Smooth muscle cell of trachea (primary cell): ENCODE data around the gene APEX2. TPM values are rescaled to one million over a fixed set of nuclear protein-coding genes. Genes with fewer than 3 reads are reported as not detected.

Experiments
- total RNA-seq: library from RNA; depleted of rRNA; stranded (reverse); fragments of >200 nt; gene quantifications from 2 replicates; pipeline ENCODE4 v1.2.1, GENCODE V29; 2014

Gene APEX2, protein sequence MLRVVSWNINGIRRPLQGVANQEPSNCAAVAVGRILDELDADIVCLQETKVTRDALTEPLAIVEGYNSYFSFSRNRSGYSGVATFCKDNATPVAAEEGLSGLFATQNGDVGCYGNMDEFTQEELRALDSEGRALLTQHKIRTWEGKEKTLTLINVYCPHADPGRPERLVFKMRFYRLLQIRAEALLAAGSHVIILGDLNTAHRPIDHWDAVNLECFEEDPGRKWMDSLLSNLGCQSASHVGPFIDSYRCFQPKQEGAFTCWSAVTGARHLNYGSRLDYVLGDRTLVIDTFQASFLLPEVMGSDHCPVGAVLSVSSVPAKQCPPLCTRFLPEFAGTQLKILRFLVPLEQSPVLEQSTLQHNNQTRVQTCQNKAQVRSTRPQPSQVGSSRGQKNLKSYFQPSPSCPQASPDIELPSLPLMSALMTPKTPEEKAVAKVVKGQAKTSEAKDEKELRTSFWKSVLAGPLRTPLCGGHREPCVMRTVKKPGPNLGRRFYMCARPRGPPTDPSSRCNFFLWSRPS
- total RNA-seq: 7.9 and 8.4 TPM in 2 replicates

DNA sequence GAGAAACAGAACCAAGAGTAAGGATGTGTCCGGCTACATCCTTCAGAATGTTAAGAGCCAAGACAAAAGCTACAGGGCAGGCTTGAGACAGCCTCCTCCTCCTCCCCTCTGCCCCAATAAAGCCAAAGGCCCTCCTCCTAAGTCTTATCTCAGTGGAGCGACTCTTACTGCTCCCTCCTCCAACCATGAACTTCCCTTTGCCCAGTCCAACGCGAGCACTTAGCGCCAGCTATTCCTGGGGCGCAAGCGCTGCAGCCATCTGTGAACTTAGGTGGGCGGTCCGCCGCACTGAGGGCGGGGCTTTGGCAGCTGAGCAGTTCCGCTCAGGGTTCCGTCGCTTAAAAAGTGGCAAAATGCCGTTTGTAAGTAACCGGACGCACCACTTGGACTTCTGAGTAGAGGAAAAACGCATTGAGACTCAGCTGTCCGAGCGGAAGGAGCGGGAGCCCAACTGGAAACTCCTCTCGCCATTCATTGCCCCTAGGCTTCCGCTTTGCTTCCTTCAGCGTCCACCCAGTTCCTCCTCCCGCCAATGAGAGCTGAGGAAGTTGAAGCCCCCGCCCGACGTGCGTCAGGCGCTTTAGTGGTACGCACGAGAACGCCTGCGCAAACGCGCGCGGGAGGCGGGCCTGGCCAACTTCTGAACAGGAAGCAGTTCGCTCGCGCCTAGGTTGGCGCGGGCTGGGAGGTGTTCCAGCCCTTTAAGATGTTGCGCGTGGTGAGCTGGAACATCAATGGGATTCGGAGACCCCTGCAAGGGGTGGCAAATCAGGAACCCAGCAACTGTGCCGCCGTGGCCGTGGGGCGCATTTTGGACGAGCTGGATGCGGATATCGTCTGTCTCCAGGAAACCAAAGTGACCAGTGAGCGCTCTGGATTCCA, at the start of gene APEX2:
Gene APEX2, plus strand, starts transcription at position 647 of the 882 bp plus-strand sequence. Its CDS starts 60 bp downstream, at position 707.

DNA sequence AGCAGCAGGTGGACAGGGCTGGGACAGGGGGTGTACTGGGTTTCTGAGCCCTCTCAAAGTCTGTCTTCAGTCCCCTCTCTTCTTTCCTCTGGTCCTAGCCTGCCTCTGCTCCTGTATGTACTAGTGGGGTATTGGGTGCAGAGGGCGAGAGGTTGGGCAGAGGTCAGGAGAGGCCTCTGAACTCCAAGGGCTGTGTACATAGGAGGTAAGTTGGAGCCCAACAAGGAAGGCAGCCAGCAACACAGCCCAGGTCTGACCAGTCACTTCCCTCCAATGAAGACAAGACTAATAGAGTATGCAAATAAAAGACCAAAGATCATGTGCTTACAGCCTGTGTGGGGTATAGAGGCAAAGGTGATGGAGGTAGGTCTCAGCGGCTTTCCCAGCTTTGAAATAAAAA, 6.1 kb upstream of the APEX2 start, which contains the start of gene PFKFB1:
Gene PFKFB1, minus strand, starts transcription at position 90 of the 400 bp plus-strand sequence. CDS start 181 bp downstream, outside the sequence.

DNA sequence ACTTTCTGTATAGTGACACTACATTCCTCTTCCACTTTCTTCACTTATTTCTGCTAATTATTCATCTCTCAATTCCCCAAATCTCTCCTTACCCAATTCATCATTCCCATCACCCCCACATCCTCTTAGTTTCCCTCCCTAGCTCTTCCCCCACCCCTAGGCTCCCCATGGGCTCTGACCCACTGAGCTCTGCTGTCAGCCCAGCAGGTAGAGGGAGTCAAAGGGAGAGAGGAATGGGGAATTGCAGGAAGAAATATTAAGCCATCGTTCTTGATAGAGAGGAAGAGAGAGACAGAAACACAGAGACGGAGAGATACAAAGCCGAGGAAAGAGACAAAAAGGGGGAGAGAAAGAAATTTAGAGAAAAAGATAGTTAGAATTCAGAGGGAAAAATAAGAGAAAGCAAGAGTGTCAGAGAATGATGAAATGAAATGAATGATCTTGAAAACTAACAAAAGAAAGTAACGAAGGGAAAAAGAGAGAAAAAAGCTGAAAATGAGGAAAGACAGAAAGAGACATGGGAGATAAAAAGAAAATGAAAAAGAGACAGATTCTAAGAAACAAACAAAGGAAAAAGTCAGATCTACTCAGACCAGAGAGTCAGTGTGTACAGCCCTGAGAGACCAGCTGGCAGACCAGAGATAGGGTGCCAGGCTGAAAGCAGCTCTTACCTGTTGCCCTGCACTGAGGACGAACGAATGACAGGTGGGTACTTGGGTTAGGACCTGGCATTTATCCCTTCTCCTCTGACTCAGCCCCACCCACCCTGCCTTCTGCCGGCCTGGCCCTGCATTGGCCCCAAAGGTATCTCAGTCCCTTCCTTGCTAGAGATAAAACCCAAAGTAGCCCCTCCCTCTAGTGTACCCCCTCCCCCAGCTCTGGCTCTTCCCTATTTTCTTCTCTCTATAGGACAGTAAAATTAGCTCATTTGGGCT, 30.4 kb downstream of the APEX2 start, which contains the start of gene ALAS2:
Gene ALAS2, minus strand, starts transcription at position 707 of the 935 bp plus-strand sequence. CDS start 4,977 bp downstream, outside the sequence.

Other genes with a start within 250 kb of the APEX2 start
- gene ITIH6, start 202.1 kb upstream of the APEX2 start, total RNA-seq: not detected in 2 replicates
- 254 and 268 TPM in 2 replicates for gene MAGED2, start 192.6 kb upstream of the APEX2 start, total RNA-seq
- gene TRO, start 79.5 kb upstream of the APEX2 start, total RNA-seq: 22.1 and 27.8 TPM in 2 replicates
- gene PFKFB1, start 6.2 kb upstream of the APEX2 start, total RNA-seq: not detected in 2 replicates
- not detected in 2 replicates for gene ALAS2, start 30.6 kb downstream of the APEX2 start, total RNA-seq
- not detected in 2 replicates for gene PAGE2B, start 74.7 kb downstream of the APEX2 start, total RNA-seq
- not detected in 2 replicates for gene PAGE2, start 88.7 kb downstream of the APEX2 start, total RNA-seq
- gene PAGE5, start 220.0 kb downstream of the APEX2 start, total RNA-seq: not detected in 2 replicates